Stimulated activated CD8-positive, alpha-beta memory T cell treated with anti-CD3 and anti-CD28 coated beads, Interleukin-12 subunit alpha, Interleukin-12 subunit beta, amount 100 ng/mL, for 24 hours (primary cell): ENCODE measurements around the gene PTCH2.
A peak's percentile ranks its signal among the peaks of the same experiment; 100 is the strongest.
"Not testable (repeated sequence)": the region's sequence is repeated elsewhere in the genome, so short reads cannot be mapped to it uniquely, and the experiment has no call there.

Experiments
- DNase-seq: peaks from one replicate; pipeline ENCODE4 v3.0.0-alpha.2; 2020; ENCODE audit errors: extremely low read depth

PTCH2 gene

DNA sequence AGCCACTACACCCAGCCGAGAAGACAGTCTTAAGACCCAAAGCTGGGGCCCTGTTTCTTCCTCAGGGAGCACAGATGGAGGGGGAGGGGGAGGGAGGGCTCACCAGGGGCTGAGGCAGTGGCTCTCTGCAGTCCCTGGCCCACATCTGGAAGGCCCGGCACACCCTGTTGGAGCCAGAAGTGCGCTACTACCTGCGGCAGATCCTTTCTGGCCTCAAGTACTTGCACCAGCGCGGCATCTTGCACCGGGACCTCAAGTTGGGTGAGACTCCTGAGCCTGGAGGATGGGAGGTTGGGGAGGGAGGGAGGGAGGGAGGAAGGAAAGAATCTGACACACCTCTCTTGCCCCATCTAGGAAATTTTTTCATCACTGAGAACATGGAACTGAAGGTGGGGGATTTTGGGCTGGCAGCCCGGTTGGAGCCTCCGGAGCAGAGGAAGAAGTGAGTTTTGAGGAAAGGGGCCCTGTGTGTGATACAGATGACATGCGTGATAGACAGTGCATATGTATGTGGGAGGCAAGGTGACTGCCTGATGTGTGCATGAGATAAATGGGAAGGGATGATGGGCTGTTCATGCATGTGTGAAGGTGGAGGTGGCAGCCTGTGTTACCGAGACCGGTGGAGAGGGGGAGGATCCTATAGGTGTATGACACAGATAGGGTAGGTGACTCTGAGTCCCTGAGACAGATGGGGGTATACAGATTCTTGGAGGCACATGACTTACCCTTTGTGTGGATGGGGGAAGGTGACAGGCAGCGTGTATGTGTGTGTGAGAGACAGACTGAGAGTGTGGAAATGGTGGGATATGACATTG, 41.4 kb downstream of the PTCH2 start:
- DNase-seq: no peak

- DNase-seq: peak; percentile 95
These were observed 43.1 kb downstream of the PTCH2 start, which contains the start of gene PLK3 for GRCh38 chr1:44799770-44800584. PLK3 (plus strand) TSS chr1:44800377; CDS start chr1:44800464, 87 bp downstream.

- no peak for DNase-seq
These were observed 44.3 kb downstream of the PTCH2 start for GRCh38 chr1:44798481-44799365.

DNA sequence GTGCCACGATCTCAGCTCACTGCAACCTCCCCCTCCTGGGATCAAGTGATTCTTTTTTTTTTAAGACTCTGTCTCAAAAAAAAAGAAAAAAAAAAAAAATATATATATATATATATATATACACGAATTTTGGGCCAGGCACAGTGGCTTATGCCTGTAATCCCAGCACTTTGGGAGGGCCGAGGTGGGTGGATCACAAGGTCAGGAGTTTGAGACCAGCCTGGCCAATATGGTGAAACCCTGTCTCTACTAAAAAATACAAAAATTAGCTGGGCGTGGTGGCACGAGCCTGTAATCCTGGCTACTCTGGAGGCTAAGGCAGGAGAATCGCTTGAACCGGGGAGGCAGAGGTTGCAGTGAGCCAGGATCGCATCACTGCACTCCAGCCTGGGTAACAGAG, 45.2 kb downstream of the PTCH2 start:
- DNase-seq: not testable (repeated sequence)

DNA sequence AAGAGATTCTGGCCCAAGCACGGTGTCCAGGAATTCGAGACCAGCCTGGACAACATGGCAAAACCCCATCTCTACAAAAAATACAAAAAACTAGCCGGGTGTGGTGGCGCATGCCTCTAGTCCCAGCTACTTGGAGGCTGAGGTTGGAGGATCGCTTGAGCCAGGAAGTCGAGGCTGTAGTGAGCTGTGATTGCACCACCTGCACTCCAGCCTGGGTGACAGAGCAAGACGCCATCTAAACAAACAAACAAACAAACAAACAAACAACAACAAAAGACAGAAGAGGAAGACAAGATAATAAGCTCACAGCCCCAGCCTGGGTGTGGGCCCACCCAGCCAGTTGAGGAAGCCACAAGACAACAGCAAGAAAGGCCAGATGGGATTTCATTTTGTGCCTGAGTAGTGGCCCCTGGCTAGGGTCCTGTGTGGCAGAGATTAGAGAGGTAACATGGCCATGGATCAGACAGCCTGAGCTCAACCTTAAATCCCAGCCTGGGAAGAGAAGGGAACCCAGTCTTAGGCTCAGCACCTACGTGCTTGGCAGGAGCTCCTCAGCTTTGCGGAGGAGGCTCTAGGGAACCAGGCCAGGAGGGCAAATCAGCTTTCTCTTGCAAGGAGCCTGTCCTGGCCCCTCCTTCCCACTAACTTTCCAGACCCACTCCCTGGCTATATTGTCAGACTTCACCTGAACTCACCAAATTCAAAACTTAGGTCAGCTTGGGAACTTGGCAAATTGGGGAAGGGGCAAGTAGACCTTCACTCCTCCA, 50.1 kb downstream of the PTCH2 start:
- DNase-seq: no peak

GRCh38 chr1:44790968-44791801, 51.9 kb downstream of the PTCH2 start:
- no peak for DNase-seq

DNA sequence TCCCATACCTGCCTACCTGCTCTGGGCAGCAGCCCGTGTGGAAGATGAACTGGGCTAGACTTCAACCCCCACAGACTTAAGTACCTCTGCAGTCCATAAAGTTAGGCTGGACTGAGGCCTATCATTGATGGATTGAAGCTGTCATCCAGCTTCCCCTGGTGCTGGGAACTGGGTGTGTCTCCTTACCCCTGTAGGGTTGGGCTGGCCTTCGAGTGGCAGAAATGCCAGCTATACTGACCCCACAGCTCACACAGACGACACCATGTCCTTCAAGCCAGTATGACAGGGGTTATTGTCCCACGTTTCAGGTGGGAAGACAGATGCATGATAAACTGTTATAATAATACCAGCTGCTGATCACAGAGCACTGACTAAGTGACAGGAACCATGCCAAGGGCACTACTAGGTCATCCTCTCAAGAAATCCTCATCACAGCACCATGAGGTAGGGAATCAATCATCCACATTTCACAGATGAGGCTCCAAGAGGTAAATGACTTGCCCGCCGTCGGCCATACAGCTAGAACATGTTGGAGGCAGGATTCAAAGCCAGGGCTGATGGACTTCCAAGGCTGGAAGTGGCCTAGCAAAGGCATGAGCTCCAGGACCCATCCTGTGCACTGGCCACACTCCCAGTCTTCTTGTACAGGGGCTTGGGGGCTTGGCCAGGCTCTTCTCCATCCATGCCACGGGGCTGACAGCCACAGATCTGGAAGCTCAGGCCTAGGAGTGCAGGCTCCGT, 54.8 kb downstream of the PTCH2 start, which contains the start of gene BEST4:
BEST4 (minus strand) TSS at position 51 of the 741 bp plus-strand sequence. CDS start 465 bp downstream, outside the sequence.
- DNase-seq: no peak

GRCh38 chr1:44787506-44787905, 55.5 kb downstream of the PTCH2 start:
- DNase-seq: no peak

GRCh38 chr1:44786841-44787426, 56.1 kb downstream of the PTCH2 start:
- no peak for DNase-seq

GRCh38 chr1:44786138-44786840, 56.8 kb downstream of the PTCH2 start:
- DNase-seq: no peak

DNA sequence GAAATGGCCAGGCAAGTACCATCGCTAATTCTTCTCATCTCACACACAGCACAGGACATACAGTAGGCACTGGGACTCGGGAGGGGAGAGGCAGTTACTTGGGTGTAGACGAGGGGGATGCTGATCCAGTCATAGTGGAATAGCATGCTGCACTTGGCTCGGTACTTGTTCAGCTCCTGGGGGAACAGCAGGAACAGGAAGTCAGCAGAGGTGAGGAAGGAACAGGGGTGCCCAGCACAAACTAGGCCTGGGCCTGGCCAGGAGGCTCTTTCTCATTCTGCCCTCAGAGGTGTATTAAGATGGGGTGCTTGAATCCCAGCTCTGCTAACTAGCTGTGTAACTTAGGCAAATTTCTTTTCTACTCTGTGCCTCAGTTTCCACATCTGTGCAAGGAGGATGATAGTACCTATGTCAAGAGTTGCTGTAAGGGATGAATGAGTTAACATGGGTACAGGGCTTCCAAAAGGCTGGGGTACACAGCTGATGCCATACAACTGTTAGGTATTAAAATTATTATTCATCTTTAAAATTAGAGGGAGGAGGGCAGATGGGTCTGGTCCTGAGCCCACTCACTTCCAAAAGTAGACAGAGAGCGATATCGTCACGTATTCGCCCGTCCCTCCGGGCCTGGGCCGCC, 57.4 kb downstream of the PTCH2 start:
- no peak for DNase-seq

DNA sequence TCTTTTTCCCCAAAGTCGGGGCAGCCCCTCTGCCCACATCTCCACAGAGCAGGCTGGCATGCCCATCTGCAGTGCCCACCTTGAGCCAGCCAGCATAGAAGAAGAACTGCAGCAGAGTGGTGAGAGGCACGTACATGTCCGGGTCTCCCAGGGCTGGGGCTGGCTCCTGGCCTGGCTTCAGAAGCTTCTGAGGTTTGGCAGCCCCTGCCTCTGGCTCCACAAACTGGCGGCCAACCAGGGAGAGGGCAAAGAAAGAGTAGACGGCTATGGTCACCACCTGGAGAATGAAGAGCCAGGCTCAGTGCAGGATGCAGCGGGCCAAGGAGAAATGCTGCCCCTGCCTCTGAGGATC, 58.0 kb downstream of the PTCH2 start:
- no peak for DNase-seq

- no peak for DNase-seq
These were observed 58.7 kb downstream of the PTCH2 start for GRCh38 chr1:44784094-44785028.

GRCh38 chr1:44783697-44784093, 59.4 kb downstream of the PTCH2 start:
- DNase-seq: no peak

GRCh38 chr1:44780583-44781121, 62.4 kb downstream of the PTCH2 start:
- DNase-seq: no peak
